ENCODE measurements around the gene TMEM87B. TPM values are rescaled to one million over a fixed set of nuclear protein-coding genes. Genes with fewer than 3 reads are reported as not detected.

The TMEM87B gene
- polyA plus RNA-seq, 10 donors: 12.9 to 24.9 (median 18.0) TPM

- peak in 2 of 3 donors; percentile 32 to 70 for DNase-seq
Observed at GRCh38 chr2:112150447-112150846, 95.4 kb downstream of the TMEM87B start.

GRCh38 chr2:112150851-112151250 lies 95.8 kb downstream of the TMEM87B start:
- no peak for DNase-seq

- DNase-seq: no peak
Observed at GRCh38 chr2:112151271-112151670, 96.2 kb downstream of the TMEM87B start.

DNA sequence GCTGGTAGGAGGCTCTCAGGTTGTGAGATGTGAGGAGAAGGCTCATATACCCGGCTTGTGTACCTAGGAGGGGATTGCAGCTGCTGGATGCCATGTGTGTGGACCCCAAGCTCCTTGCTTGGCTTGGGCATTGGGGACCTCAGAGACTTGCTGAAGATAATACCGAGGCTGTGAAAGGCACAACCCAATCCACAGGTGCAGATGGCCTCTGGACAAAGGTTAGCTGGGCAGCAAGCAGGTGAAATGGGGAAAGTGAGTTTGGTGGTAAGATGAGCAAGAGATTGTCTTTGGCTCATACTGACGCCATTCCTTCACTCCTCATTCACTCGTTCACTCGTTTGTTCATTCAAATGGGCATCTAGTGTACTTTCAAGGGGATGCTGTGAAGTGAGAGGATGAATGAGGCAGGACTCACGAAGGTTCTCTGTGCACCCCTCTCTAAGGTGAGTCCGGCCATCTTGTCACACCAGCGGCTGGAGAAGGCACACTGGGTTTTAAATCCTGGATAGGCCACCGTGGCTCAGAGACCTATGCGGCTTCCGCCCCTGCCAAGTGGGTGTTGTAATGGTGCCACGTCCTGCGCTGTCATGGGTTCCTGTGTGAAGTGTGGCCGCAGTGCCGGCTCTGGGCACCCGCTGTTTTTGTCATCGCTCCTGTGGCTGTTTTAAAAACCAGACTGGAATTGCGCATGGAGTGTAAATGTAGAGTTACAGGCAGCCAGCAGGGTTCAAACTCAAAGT lies 96.8 kb downstream of the TMEM87B start:
- no peak for DNase-seq

DNA sequence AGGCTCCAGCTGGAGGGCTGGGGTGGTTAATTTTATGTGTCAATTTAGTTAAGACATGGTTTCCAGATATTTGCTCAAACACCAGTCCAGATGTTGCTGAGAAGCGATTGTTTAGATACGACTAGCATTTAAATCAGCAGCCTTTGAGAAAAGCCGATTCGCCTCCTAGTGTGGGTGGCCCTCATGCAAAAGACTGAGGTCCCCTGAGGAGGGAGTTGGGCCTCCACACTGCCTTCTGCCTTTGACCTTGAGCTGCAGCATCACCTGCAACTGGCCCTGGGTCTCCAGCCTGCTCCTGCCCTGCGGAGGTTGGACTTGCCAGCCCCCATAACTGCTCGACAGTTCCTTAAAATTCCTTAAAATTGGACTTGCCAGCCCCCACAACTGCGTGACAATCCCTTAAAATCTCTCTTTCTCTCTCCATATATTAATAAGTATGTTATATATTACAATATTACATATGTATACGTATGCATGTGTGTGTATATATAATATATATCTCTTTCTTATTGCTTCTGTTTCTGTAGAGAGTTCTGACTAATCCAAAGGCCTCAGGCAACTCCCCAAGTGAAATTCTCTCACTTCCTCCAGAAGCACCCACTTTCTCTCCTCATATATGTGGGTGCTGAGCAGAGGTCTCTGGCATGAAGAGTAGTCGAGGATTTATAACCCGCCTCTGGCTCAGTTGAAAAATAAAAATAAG lies 97.6 kb downstream of the TMEM87B start:
- no peak for DNase-seq

DNA sequence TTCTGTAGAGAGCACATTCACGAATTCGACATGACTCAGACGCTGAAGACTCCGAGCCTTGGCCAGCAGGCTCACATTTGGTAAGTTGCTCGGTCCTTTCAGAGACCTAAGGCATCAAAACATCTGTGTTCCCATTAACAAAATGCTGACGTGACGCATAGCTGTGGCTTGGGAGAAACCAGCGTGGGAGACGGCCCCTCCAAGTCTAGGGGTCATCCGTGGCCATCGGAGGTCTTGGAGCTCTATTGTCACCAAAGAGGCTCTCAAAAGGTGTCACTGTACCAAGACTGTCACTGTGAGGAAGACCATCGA lies 98.1 kb downstream of the TMEM87B start:
- DNase-seq: no peak

DNA sequence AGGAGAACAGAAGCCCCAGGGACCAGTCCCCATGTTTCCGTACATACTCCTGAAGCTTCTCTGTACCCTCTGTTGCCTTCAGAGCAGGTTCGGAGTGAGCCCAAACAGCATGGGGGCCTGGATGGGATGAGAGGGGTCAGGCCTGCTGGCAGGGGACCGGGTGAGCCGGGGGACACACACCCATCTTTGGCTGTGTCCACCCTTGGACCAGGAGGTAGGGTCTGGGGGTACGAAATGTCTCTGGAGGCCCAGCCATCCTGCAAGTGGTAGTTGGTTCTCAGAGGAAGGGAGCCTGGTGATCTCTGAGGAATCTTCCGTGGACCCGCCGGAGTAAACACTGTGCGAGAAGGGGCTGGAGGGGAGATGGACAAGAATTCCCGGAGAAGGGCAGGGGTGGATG lies 98.4 kb downstream of the TMEM87B start:
- no peak for DNase-seq

- DNase-seq: no peak
Observed at GRCh38 chr2:112154246-112155117, 99.4 kb downstream of the TMEM87B start.

DNA sequence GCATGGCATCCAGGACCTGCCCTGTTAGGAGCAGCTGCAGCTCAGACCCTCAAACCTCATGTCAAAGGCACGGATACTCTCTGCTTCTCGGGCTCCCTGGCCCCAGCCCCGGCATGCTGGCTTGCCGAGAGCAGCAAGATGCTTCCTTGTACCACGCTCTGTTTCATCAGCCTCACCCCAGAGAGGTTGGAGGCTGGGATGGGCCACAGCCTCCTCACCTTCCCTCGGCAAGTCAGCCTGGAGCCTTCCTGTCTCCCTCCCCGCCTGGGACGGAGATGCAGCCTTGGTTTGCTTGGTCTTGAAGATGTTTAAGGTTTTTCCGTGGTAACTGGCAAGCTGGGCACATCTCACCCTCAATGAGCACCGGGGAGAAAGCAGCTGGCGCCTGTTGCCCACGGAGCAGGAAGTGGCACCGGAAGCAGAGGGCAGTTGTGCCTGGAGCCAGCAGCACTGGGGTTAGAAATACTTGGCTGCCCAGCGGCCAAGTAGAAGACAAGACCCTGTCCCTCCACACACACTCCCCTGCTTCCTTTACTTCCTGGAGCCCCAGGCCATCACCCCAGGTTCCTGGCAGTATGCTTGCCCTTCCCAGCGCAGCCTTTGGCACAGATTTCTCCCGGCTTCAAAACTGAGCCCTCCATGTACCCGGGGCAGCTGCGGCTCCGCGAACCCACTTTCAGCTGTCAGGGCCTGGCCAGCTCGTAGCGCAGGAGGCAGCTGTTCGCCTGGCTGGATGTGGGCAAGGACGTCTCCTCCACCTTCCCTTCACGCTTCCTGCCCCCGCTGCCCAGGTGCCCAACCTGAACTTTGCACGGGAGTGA lies 100.5 kb downstream of the TMEM87B start:
- no peak for DNase-seq

GRCh38 chr2:112156152-112156986 lies 101.3 kb downstream of the TMEM87B start:
- no peak for DNase-seq

DNA sequence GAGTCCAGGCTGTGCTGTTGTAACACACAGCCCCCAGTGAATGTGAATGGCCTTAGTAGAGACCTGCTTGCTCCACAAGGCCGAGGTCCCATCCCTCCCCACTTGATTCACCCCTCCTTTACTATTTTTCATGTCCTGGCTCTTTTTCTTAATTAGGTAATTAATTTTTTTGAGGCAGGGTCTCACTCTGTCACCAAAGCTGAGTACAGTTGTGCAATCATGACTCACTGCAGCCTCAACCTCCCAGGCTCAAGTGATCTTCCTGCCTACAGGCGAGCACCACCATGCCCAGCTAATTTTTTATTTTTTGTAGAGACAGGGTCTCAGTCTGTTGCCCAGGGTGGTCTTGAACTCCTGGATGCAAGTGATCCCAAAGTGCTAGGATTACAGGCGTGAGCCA lies 102.4 kb downstream of the TMEM87B start:
- no peak for DNase-seq

- no peak for DNase-seq
Observed at GRCh38 chr2:112159454-112159921, 104.4 kb downstream of the TMEM87B start.

DNA sequence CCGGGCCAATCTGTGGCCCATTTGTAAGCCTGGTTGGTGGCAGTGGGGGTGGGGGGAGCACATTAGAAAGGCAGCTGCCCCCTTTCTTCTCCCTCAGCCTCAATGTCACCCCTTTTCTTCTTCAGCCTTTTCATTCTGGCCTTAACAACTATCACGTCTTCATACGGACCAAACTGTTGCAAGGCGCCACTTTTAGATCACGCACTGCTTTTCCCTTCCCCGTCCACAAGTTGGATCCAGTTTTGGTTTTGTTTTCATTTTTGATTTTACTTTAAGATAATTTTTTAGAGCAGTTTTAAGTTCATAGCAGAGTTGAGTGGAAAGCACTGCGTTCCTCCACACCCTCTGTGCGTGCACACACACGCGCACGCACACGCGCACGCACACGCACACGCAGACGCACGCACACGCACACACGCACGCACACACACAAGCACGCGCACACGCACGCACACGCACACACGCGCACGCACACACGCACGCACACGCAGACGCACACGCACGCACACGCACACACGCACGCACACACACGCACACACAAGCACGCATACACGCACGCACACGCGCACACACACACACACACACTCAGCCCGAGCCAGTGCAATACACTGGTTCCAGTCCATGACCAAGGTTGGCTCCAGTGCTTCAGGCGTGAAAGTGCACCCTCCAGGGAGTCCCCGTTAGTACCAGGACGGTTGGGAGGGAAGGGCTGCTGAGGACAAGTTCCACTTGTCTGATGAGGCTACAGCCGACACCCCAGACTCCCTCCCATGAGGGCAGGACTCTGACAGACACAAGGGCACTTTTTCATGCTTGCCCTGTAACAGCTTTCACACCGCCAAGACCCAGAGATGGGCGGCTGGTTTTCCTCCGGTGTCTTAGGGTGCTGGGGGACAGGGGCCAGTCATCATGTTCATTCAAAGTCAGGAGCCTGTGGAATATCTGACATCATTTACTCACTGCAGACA lies 105.5 kb downstream of the TMEM87B start:
- no peak for DNase-seq

DNA sequence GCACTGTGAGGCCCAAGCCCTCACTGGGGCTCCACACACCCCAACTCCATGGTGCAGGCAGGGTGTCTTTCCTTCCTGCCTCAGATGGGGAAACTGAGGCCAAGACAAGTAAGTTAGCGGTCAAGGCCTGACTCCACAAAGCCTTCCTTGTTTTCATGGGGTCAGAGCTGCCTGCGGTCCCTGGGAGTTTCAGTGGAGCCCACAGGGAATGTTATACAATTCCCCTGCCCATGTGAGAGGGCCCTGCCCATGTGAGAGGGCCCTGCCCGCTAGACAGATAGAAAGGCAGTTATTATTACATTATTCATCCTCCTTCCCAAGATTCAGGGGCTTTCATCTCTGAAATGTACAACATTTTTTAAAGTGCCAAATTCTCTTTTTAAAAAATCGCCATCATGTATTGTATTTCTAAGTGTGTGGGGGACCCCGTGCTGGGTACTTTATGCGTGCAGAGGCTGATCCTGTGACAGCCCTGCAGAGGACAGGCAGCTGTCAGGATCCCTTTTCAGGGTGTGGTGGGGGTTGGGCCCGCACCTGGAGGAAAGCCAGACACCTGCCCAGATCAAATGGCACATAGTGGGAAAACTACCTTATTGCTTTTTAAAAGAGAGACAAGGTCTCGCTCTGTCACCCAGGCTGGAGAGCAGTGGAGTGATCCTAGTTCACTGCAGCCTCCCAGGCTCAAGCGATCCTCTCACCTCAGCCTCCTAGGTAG lies 106.5 kb downstream of the TMEM87B start:
- DNase-seq: no peak

DNA sequence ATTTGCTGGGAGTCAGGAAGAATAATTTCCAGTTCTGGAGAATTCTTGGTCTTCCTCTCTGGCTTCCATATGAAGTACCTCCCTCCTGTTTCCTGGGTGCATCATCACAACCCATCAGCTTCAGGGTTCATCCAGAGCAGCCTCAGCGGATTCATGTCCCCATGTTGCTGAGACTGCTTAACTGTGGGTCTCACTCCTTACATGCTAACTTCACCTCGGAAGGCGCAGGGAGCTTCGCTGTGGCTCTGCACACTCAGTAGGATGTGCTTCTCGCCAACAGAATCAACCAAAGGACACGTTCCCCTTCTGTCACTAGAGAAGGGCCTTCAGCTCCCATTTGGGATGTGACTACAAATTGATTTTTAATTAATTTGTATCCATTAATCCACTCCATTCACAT lies 107.3 kb downstream of the TMEM87B start:
- DNase-seq: no peak

DNA sequence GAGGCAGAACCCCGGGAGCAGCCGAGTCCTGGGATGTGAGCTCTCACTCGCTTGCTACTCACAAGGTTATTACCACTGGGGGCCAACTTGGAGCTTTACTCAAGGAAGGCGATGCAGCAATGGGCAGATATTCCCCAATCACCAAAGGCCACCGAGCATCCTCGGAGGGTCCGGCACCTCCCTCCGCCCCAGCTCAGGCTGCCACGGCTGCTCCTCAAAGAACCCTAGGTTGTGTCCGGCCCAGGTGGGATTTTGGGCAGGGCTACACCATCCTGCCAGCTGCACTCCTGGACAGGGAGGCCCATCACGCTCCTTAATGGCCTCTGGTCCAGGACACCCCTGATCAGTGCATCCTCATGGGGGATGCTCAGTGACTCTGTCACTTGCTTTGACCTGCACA lies 107.9 kb downstream of the TMEM87B start:
- no peak for DNase-seq

DNA sequence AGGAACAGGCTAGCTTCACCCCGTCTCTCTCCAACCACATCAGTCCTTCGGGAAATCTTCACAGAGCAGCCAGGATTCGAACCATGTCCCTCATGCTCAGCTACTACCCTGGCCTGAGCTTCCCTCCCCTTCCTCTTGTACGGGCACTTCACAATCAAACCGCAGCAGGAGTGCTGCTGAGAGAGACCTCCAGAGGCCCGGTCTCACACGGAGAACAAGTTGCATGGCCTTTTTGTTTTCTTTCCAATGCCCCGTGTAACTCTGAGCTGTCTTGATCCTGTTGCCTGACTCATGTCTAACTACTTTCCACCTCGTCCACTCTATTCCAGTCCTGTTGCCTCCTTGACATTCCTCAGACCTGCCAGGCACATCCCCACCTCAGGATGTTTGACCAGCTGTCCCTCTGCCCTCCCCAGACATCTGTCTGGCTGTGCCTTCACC lies 108.5 kb downstream of the TMEM87B start:
- DNase-seq: no peak

GRCh38 chr2:112164876-112165275 lies 109.8 kb downstream of the TMEM87B start:
- DNase-seq: no peak

- DNase-seq: no peak
Observed at GRCh38 chr2:112165296-112165695, 110.2 kb downstream of the TMEM87B start.

Data from muscle of back (tissue), 11 donors.